HepG2 (cell line): Measurements from ENCODE around the gene ADI1. TPM values are rescaled to one million over a fixed set of nuclear protein-coding genes. Genes with fewer than 3 reads are reported as not detected.

Experiments used
- ARID3A ChIP-seq: IDR thresholded peaks from 2 replicates; pipeline ENCODE4 v1.6.1; 2012; ENCODE audit warnings: low read depth, low read length, improper control_type of control experiment
- ARID4A ChIP-seq: sonication (generic); formaldehyde crosslinking; IDR thresholded peaks from 2 replicates; pipeline ENCODE4 v1.5.0; 2020; ENCODE audit warnings: mild to moderate bottlenecking, missing genetic modification reagents, borderline replicate concordance
- ELK4 ChIP-seq: sonication (generic); formaldehyde crosslinking; IDR thresholded peaks from 2 replicates; pipeline ENCODE4 v1.9.0; 2021; ENCODE audit warnings: missing genetic modification reagents, borderline replicate concordance
- KDM1A ChIP-seq: IDR thresholded peaks from 2 replicates; pipeline ENCODE4 v1.6.1; 2016; ENCODE audit warnings: missing compliant biosample characterization
- SNAPC2 ChIP-seq: sonication (generic); formaldehyde crosslinking; IDR thresholded peaks from 2 replicates; pipeline ENCODE4 v1.8.1; 2022; ENCODE audit warnings: mild to moderate bottlenecking, missing genetic modification reagents
- YY1 ChIP-seq: IDR thresholded peaks from 2 replicates; pipeline ENCODE4 v1.6.1; 2011; ENCODE audit warnings: low read length, low read depth, moderate library complexity, mild to moderate bottlenecking; ENCODE audit not compliant: insufficient read depth, insufficient replicate concordance
- ZBTB14 ChIP-seq: sonication (generic); formaldehyde crosslinking; IDR thresholded peaks from 2 replicates; pipeline ENCODE4 v1.4.0; 2020; ENCODE audit warnings: missing genetic modification reagents
- ZBTB37 ChIP-seq: sonication (generic); formaldehyde crosslinking; IDR thresholded peaks from 2 replicates; pipeline ENCODE4 v1.4.0; 2020; ENCODE audit warnings: mild to moderate bottlenecking, missing genetic modification reagents
- ZNF136 ChIP-seq: sonication (generic); formaldehyde crosslinking; IDR thresholded peaks from 2 replicates; pipeline ENCODE4 v1.8.1; 2022; ENCODE audit warnings: low read depth, mild to moderate bottlenecking, moderate library complexity, missing genetic modification reagents
- ZNF556 ChIP-seq: sonication (generic); formaldehyde crosslinking; IDR thresholded peaks from 2 replicates; pipeline ENCODE4 v1.4.0; 2020; ENCODE audit warnings: mild to moderate bottlenecking, missing genetic modification reagents, borderline replicate concordance
- ZNF652 ChIP-seq: IDR thresholded peaks from 2 replicates; pipeline ENCODE4 v1.6.1; 2016; ENCODE audit warnings: low read depth, borderline replicate concordance
- ZNF670 ChIP-seq: sonication (generic); formaldehyde crosslinking; IDR thresholded peaks from 2 replicates; pipeline ENCODE4 v1.8.0; 2022; ENCODE audit warnings: mild to moderate bottlenecking, missing genetic modification reagents, borderline replicate concordance
- ZNF788 ChIP-seq: sonication (generic); formaldehyde crosslinking; IDR thresholded peaks from 2 replicates; pipeline ENCODE4 v1.5.0; 2020; ENCODE audit warnings: mild to moderate bottlenecking, missing genetic modification reagents, borderline replicate concordance
- ZSCAN29 ChIP-seq: sonication (generic); formaldehyde crosslinking; conservative IDR thresholded peaks from 2 replicates; pipeline ENCODE4 v1.4.0; 2020; ENCODE audit warnings: mild to moderate bottlenecking, missing genetic modification reagents
- ZSCAN9 ChIP-seq: IDR thresholded peaks from 2 replicates; pipeline ENCODE4 v1.6.1; 2016; ENCODE audit warnings: borderline replicate concordance
- polyA plus RNA-seq, 8 experiments: library from polyadenylated mRNA; depleted of rRNA in 3 of 8; stranded (reverse) in 7 of 8; unstranded in 1 of 8; fragments of >200 nt; fragmentation: Illumina TruSeq in 4 of 8; extraction: Trizol in 4 of 8; gene quantifications; 2 replicates each; pipeline versions ENCODE4 v1.2.1 to v1.2.3, GENCODE V29; 2011 to 2016; ENCODE audit warnings: low read depth in 4 of 8, missing spikeins in 1 of 8, mixed read lengths in 1 of 8; ENCODE audit not compliant: insufficient read depth in 1 of 8
- total RNA-seq, 5 experiments: library from RNA; depleted of rRNA; stranded (reverse); fragments of >200 nt; fragmentation: Illumina TruSeq; extraction: Trizol; gene quantifications; 2 replicates each; pipeline ENCODE4 v1.2.3, GENCODE V29; 2016; ENCODE audit warnings: low read depth in 1 of 5

The ADI1 gene
- total and polyA plus RNA-seq, 2 of the 13 experiments (the other 11 are each of a cell fraction or from before 2014, with no cell fraction given): 28.7 to 123 TPM

GRCh38 chr2:3519255-3520205 lies at the start of gene ADI1 (continued):
- TF ChIP-seq ZNF788 (CRISPR knock-in tag) (peak; percentile 94; the same call in 1 of the 2 replicates), ZSCAN29 (CRISPR knock-in tag) (no peak), ZBTB37 (no peak), YY1 (peak; percentile 48), ZNF136 (CRISPR knock-in tag) (no peak), ZBTB14 (CRISPR knock-in tag) (peak; percentile 87), KDM1A (CRISPR knock-in tag) (no peak), ZNF670 (CRISPR knock-in tag) (peak; percentile 97; the same call in 1 of the 2 replicates), ELK4 (CRISPR knock-in tag) (no peak), ZNF652 (CRISPR knock-in tag) (peak; percentile 33; the same call in 1 of the 2 replicates), ZSCAN9 (CRISPR knock-in tag) (peak; percentile 77), ARID4A (CRISPR knock-in tag) (peak; percentile 90), SNAPC2 (CRISPR knock-in tag) (no peak; the same call in none of the 2 replicates), ARID3A (no peak), ZNF556 (CRISPR knock-in tag) (peak; percentile 91)
